H9 (cell line): ENCODE measurements around the gene S100A7. TPM values are rescaled to one million over a fixed set of nuclear protein-coding genes. Genes with fewer than 3 reads are reported as not detected.

Experiments used
- DNase-seq: peaks from one replicate; pipeline ENCODE4 v3.0.0-alpha.2; 2017
- H2AFZ ChIP-seq: one replicate; pipeline ENCODE4 v1.6.1; 2013; ENCODE audit warnings: mild to moderate bottlenecking, low read length, control low read depth, moderate library complexity
- H2AK5ac ChIP-seq: 2 replicates; pipeline ENCODE4 v1.6.1; 2013; ENCODE audit warnings: low read length, control low read depth, mixed read lengths; ENCODE audit not compliant: insufficient read length
- H2BK120ac ChIP-seq: one replicate; pipeline ENCODE4 v1.6.1; 2013; ENCODE audit warnings: low read depth, mild to moderate bottlenecking, low read length, control low read depth, inconsistent platforms; ENCODE audit not compliant: poor library complexity, severe bottlenecking
- H2BK12ac ChIP-seq: 2 replicates; pipeline ENCODE4 v1.6.1; 2013; ENCODE audit warnings: low read length, control low read depth, mixed read lengths, low read depth; ENCODE audit not compliant: insufficient read length
- H2BK15ac ChIP-seq: 2 replicates; pipeline ENCODE4 v1.6.1; 2013; ENCODE audit warnings: low read depth, low read length, control low read depth
- H2BK20ac ChIP-seq: one replicate; pipeline ENCODE4 v1.6.1; 2013; ENCODE audit warnings: low read depth, mild to moderate bottlenecking, low read length, control low read depth, inconsistent platforms; ENCODE audit not compliant: poor library complexity, severe bottlenecking
- H2BK5ac ChIP-seq: 2 replicates; pipeline ENCODE4 v1.6.1; 2013; ENCODE audit warnings: low read length, control low read depth, mixed read lengths; ENCODE audit not compliant: insufficient read length
- H3K14ac ChIP-seq: 2 replicates; pipeline ENCODE4 v1.6.1; 2013; ENCODE audit warnings: low read length, control low read depth; ENCODE audit not compliant: insufficient read depth
- H3K18ac ChIP-seq: 2 replicates; pipeline ENCODE4 v1.6.1; 2013; ENCODE audit warnings: low read depth, mild to moderate bottlenecking, mixed read lengths, low read length, control low read depth; ENCODE audit not compliant: insufficient read length
- H3K23ac ChIP-seq: 2 replicates; pipeline ENCODE4 v1.6.1; 2013; ENCODE audit warnings: low read length, control low read depth, mixed read lengths, low read depth; ENCODE audit not compliant: insufficient read length
- H3K23me2 ChIP-seq: 2 replicates; pipeline ENCODE4 v1.6.1; 2013; ENCODE audit warnings: low read depth, mild to moderate bottlenecking, mixed read lengths, low read length, control low read depth; ENCODE audit not compliant: insufficient read length, poor library complexity, severe bottlenecking
- H3K27ac ChIP-seq: 2 replicates; pipeline ENCODE4 v1.5.1; 2013; ENCODE audit warnings: low read length, control low read depth, mixed read lengths, low read depth; ENCODE audit not compliant: insufficient read length
- H3K27me3 ChIP-seq: 2 replicates; pipeline ENCODE4 v1.6.1; 2013; ENCODE audit warnings: low read length, control low read depth, inconsistent platforms; ENCODE audit not compliant: insufficient read depth
- H3K4ac ChIP-seq: 2 replicates; pipeline ENCODE4 v1.6.1; 2013; ENCODE audit warnings: low read depth, mild to moderate bottlenecking, control low read depth, inconsistent platforms, low read length, moderate library complexity
- H3K4me1 ChIP-seq: 2 replicates; pipeline ENCODE4 v1.6.1; 2013; ENCODE audit warnings: low read length, control low read depth, inconsistent platforms; ENCODE audit not compliant: insufficient read depth
- H3K4me2 ChIP-seq: 2 replicates; pipeline ENCODE4 v1.6.1; 2013; ENCODE audit warnings: low read length, control low read depth, mixed read lengths; ENCODE audit not compliant: insufficient read length, insufficient read depth
- H3K56ac ChIP-seq: 2 replicates; pipeline ENCODE4 v1.6.1; 2013; ENCODE audit warnings: low read depth, mild to moderate bottlenecking, mixed read lengths, low read length, control low read depth; ENCODE audit not compliant: insufficient read length
- H3K79me1 ChIP-seq: 2 replicates; pipeline ENCODE4 v1.6.1; 2013; ENCODE audit warnings: low read depth, mild to moderate bottlenecking, moderate library complexity, low read length, control low read depth, inconsistent platforms; ENCODE audit not compliant: insufficient read depth, poor library complexity, severe bottlenecking
- H3K79me2 ChIP-seq: 2 replicates; pipeline ENCODE4 v1.6.1; 2013; ENCODE audit warnings: low read length, control low read depth, inconsistent platforms; ENCODE audit not compliant: insufficient read depth
- H3K9ac ChIP-seq: 2 replicates; pipeline ENCODE4 v1.6.1; 2013; ENCODE audit warnings: low read length, control low read depth, mixed read lengths; ENCODE audit not compliant: insufficient read length; ENCODE audit errors: extremely low read depth
- H3K9me3 ChIP-seq: one replicate; pipeline ENCODE4 v1.6.1; 2013; ENCODE audit warnings: low read depth, low read length, inconsistent platforms; ENCODE audit not compliant: control insufficient read depth
- H3T11ph ChIP-seq: one replicate; pipeline ENCODE4 v1.6.1; 2013; ENCODE audit warnings: mild to moderate bottlenecking, low read length, control low read depth, inconsistent platforms
- H4K20me1 ChIP-seq: one replicate; pipeline ENCODE4 v1.6.1; 2013; ENCODE audit not compliant: control insufficient read depth, insufficient read length, insufficient read depth
- H4K5ac ChIP-seq: 2 replicates; pipeline ENCODE4 v1.6.1; 2013; ENCODE audit warnings: low read depth, mild to moderate bottlenecking, mixed read lengths, low read length, control low read depth; ENCODE audit not compliant: insufficient read length
- H4K8ac ChIP-seq: replicated peaks from 2 replicates; pipeline ENCODE4 v1.6.1; 2013; ENCODE audit warnings: low read length, control low read depth, mixed read lengths, low read depth; ENCODE audit not compliant: insufficient read length
- H4K91ac ChIP-seq: 2 replicates; pipeline ENCODE4 v1.6.1; 2013; ENCODE audit warnings: low read depth, mild to moderate bottlenecking, moderate library complexity, mixed read lengths, low read length, control low read depth; ENCODE audit not compliant: insufficient read length
- H3K27ac Mint-ChIP-seq, 3 experiments: 2 replicates in 2 of 3; 3 replicates in 1 of 3; pipeline ENCODE4 v1.8.0; 2020 to 2021; ENCODE audit warnings: mixed read lengths in 3 of 3, mild to moderate bottlenecking in 1 of 3, moderate library complexity in 1 of 3
- H3K27me3 Mint-ChIP-seq: 2 replicates; pipeline ENCODE4 v1.8.0; 2021; ENCODE audit warnings: low read depth, mild to moderate bottlenecking, moderate library complexity, mixed read lengths
- H3K36me3 Mint-ChIP-seq, 3 experiments: 2 replicates in 2 of 3; 3 replicates in 1 of 3; pipeline ENCODE4 v1.8.0; 2020 to 2021; ENCODE audit warnings: low read depth in 3 of 3, mixed read lengths in 3 of 3; ENCODE audit not compliant: insufficient read depth in 1 of 3
- H3K4me1 Mint-ChIP-seq, 2 experiments: 2 replicates each; pipeline ENCODE4 v1.8.0; 2020; ENCODE audit warnings: mixed read lengths in 2 of 2
- H3K4me3 Mint-ChIP-seq, 2 experiments: 2 replicates in 1 of 2; 3 replicates in 1 of 2; pipeline ENCODE4 v1.8.0; 2020 to 2021; ENCODE audit warnings: mild to moderate bottlenecking in 2 of 2, mixed read lengths in 2 of 2, moderate library complexity in 1 of 2
- H3K9me3 Mint-ChIP-seq, 2 experiments: 2 replicates in 1 of 2; 3 replicates in 1 of 2; pipeline ENCODE4 v1.8.0; 2020; ENCODE audit warnings: mild to moderate bottlenecking in 2 of 2, mixed read lengths in 2 of 2, moderate library complexity in 1 of 2
- CTCF ChIP-seq: fragments of 200-600 bp; sonication (generic); conservative IDR thresholded peaks from 3 replicates; pipeline ENCODE4 v1.8.0; 2021; ENCODE audit warnings: antibody characterized with exemption, mild to moderate bottlenecking
- WGBS: extraction: QIAGEN DNeasy Blood & Tissue Kit; methylation state at CpG from one replicate; pipeline ENCODE4 v1.1.7; 2013; ENCODE audit warnings: missing lambda C conversion rate, low lambda C conversion rate, mixed read lengths; ENCODE audit not compliant: insufficient read length; ENCODE audit errors: extremely low coverage; 5-methylcytosine and 5-hydroxymethylcytosine counted together
- total RNA-seq: library from RNA; stranded (reverse); gene quantifications from 2 replicates; pipeline ENCODE4 v1.2.1, GENCODE V29; 2021

Gene S100A7
- total RNA-seq, 1 experiment from 2014 or later: not detected

- H3K9me3 Mint-ChIP-seq: peaks cover 2 to 6% of the 10 kb centered on the region in 2 experiments; a peak in 2 of 5 replicates
- WGBS: no CpG with 5 or more reads among the region's 12 CpGs
- peaks cover 9% of the 10 kb centered on the region for H3K27me3 Mint-ChIP-seq
- no peak overlapping the region for H4K8ac ChIP-seq
- no peaks in the 10 kb centered on the region for H3K4me1 ChIP-seq
- no peak overlapping the region for H3K18ac ChIP-seq
- no peak overlapping the region for H4K5ac ChIP-seq
- H3K23ac ChIP-seq: no peak overlapping the region
- H4K91ac ChIP-seq: no peak overlapping the region
- no peak overlapping the region for H3K4me2 ChIP-seq
- H2BK5ac ChIP-seq: no peak overlapping the region
- H3K79me2 ChIP-seq: no peaks in the 10 kb centered on the region
- no peak overlapping the region for H2AFZ ChIP-seq
- H3K23me2 ChIP-seq: no peaks in the 10 kb centered on the region
- H3K4me3 Mint-ChIP-seq: no peak overlapping the region
- no peak overlapping the region for H3K56ac ChIP-seq
- H4K20me1 ChIP-seq: no peaks in the 10 kb centered on the region
- H2BK20ac ChIP-seq: no peak overlapping the region
- no peak overlapping the region for H3K27ac Mint-ChIP-seq
- H2BK12ac ChIP-seq: no peak overlapping the region
- H2AK5ac ChIP-seq: no peak overlapping the region
- H3K36me3 Mint-ChIP-seq: no peaks in the 10 kb centered on the region
- no peak overlapping the region for H3K27ac ChIP-seq
- no peaks in the 10 kb centered on the region for H3K4me1 Mint-ChIP-seq
- no peak overlapping the region for H3K14ac ChIP-seq
- H3K79me1 ChIP-seq: no peaks in the 10 kb centered on the region
- no peaks in the 10 kb centered on the region for H3K9me3 ChIP-seq
- no peak for DNase-seq
- no peak overlapping the region for H3K4ac ChIP-seq
- no peak overlapping the region for H2BK15ac ChIP-seq
- no peak for TF ChIP-seq CTCF
- H3T11ph ChIP-seq: no peak overlapping the region
- H2BK120ac ChIP-seq: no peak overlapping the region
- H3K9ac ChIP-seq: no peak overlapping the region
- no peaks in the 10 kb centered on the region for H3K27me3 ChIP-seq
These were observed 43.1 kb downstream of the S100A7 start for GRCh38 chr1:153417136-153417888.
